NCI-H146 treated with DMSO at 0.1 percent for 48 hours (cell line): ENCODE results near the gene MXD4.
"Not testable (repeated sequence)": the region's sequence is repeated elsewhere in the genome, so short reads cannot be mapped to it uniquely, and the experiment has no call there.

Experiments
- DNase-seq: peaks from one replicate; lab custom pipeline; 2025; ENCODE audit not compliant: unreplicated experiment; lab: John Stamatoyannopoulos, UW

Gene MXD4

GRCh38 chr4:2276581-2277325 is 14.8 kb upstream of the MXD4 start:
- no peak for DNase-seq

- DNase-seq, result no peak
Measured at GRCh38 chr4:2275546-2276251, 13.8 kb upstream of the MXD4 start.

- DNase-seq, result not testable (repeated sequence)
Measured at GRCh38 chr4:2275044-2275397, 13.1 kb upstream of the MXD4 start.

GRCh38 chr4:2274320-2275043 is 12.6 kb upstream of the MXD4 start:
- DNase-seq, result no peak

GRCh38 chr4:2273657-2274319 is 11.9 kb upstream of the MXD4 start:
- DNase-seq, result no peak

- DNase-seq, result no peak
Measured at GRCh38 chr4:2273221-2273620, 11.3 kb upstream of the MXD4 start.

- no peak for DNase-seq
Measured at GRCh38 chr4:2272828-2273120, 10.9 kb upstream of the MXD4 start.

GRCh38 chr4:2272026-2272827 is 10.3 kb upstream of the MXD4 start:
- no peak for DNase-seq

GRCh38 chr4:2271279-2272025 is 9.5 kb upstream of the MXD4 start:
- DNase-seq, result no peak

- no peak for DNase-seq
Measured at GRCh38 chr4:2270341-2271165, 8.6 kb upstream of the MXD4 start.

- no peak for DNase-seq
Measured at GRCh38 chr4:2269618-2270163, 7.8 kb upstream of the MXD4 start.

GRCh38 chr4:2269206-2269531 is 7.3 kb upstream of the MXD4 start:
- no peak for DNase-seq

GRCh38 chr4:2268357-2269205 is 6.7 kb upstream of the MXD4 start:
- DNase-seq, result no peak

GRCh38 chr4:2267841-2268240 is 5.9 kb upstream of the MXD4 start:
- no peak for DNase-seq

GRCh38 chr4:2267320-2267811 is 5.5 kb upstream of the MXD4 start:
- DNase-seq, result no peak

GRCh38 chr4:2266821-2267220 is 4.9 kb upstream of the MXD4 start:
- DNase-seq, result no peak

- no peak for DNase-seq
Measured at GRCh38 chr4:2266181-2266580, 4.3 kb upstream of the MXD4 start.
